ENCODE measurements around the gene HOOK1. TPM values are rescaled to one million over a fixed set of nuclear protein-coding genes. Genes with fewer than 3 reads are reported as not detected.
"Not testable (repeated sequence)": the region's sequence is repeated elsewhere in the genome, so short reads cannot be mapped to it uniquely, and the experiment has no call there.

HOOK1 gene
- total RNA-seq, 1 experiment from 2014 or later = 42.0 TPM

DNA sequence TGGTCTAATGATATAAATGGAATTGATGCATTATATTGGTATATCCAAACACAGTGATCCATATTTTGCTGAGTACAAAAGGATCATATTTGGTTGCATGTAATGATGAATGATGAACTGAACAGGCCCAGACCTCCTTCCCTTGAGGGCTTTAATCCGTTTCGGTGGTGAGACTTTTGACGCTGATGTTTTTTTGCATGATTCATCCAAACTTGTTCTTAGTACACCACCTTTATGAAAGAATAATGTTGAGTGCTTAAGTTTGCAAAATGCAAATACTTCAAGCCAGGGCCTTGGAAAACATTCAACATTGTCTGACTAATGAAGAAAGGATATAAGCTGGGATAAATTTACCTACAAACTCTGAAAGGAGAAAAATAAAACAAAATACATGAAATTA, 19.2 kb downstream of the HOOK1 start:
- H2BK20ac ChIP-seq (ENCODE audit: low read depth, low read length, poor library complexity, severe bottlenecking) = no peak overlapping the region
- no peak overlapping the region for H3K14ac ChIP-seq (ENCODE audit: insufficient read depth, low read length)
- H2AK5ac ChIP-seq (ENCODE audit: insufficient read length, low read length) = no peak overlapping the region
- H2BK120ac ChIP-seq (ENCODE audit: low read depth, low read length, poor library complexity, severe bottlenecking) = no peak overlapping the region
- H3K27ac Mint-ChIP-seq = no peak overlapping the region
- peaks cover 5 to 28% (median 7%) of the 10 kb centered on the region in 3 experiments; a peak in 6 of 7 replicates for H3K36me3 Mint-ChIP-seq (ENCODE audit: insufficient read depth in 1 of 3, low read depth in 3 of 3)
- no peak overlapping the region for H3K56ac ChIP-seq (ENCODE audit: insufficient read length, low read depth, low read length)
- no peak overlapping the region for H3K4ac ChIP-seq (ENCODE audit: low read depth, low read length)
- TF ChIP-seq, protein P1, sequence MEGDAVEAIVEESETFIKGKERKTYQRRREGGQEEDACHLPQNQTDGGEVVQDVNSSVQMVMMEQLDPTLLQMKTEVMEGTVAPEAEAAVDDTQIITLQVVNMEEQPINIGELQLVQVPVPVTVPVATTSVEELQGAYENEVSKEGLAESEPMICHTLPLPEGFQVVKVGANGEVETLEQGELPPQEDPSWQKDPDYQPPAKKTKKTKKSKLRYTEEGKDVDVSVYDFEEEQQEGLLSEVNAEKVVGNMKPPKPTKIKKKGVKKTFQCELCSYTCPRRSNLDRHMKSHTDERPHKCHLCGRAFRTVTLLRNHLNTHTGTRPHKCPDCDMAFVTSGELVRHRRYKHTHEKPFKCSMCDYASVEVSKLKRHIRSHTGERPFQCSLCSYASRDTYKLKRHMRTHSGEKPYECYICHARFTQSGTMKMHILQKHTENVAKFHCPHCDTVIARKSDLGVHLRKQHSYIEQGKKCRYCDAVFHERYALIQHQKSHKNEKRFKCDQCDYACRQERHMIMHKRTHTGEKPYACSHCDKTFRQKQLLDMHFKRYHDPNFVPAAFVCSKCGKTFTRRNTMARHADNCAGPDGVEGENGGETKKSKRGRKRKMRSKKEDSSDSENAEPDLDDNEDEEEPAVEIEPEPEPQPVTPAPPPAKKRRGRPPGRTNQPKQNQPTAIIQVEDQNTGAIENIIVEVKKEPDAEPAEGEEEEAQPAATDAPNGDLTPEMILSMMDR (conservative IDR thresholded peaks at IDR 0.05) = no peak
- H4K91ac ChIP-seq (ENCODE audit: insufficient read length, low read depth, low read length) = no peak overlapping the region
- H3K18ac ChIP-seq (ENCODE audit: insufficient read length, low read depth, low read length) = no peak overlapping the region
- no peak overlapping the region for H2BK15ac ChIP-seq (ENCODE audit: low read depth, low read length)
- H2AFZ ChIP-seq (ENCODE audit: low read length) = no peak overlapping the region
- H3K27me3 ChIP-seq (ENCODE audit: insufficient read depth, low read length) = no peaks in the 10 kb centered on the region
- H4K20me1 ChIP-seq (ENCODE audit: control insufficient read depth, insufficient read depth, insufficient read length) = no peaks in the 10 kb centered on the region
- no peak overlapping the region for H3K9ac ChIP-seq (ENCODE audit: extremely low read depth, insufficient read length, low read length)
- no peak overlapping the region for H4K8ac ChIP-seq (replicated peaks; ENCODE audit: insufficient read length, low read depth, low read length)
- no peak overlapping the region for H3K4me3 Mint-ChIP-seq
- peaks cover 0 to 2% of the 10 kb centered on the region in 2 experiments; a peak in 1 of 5 replicates for H3K9me3 Mint-ChIP-seq
- H3K23me2 ChIP-seq (ENCODE audit: insufficient read length, low read depth, low read length, poor library complexity, severe bottlenecking) = no peaks in the 10 kb centered on the region
- H4K5ac ChIP-seq (ENCODE audit: insufficient read length, low read depth, low read length) = no peak overlapping the region
- no peaks in the 10 kb centered on the region for H3K79me2 ChIP-seq (ENCODE audit: insufficient read depth, low read length)
- no peak overlapping the region for H3K23ac ChIP-seq (ENCODE audit: insufficient read length, low read depth, low read length)
- no peaks in the 10 kb centered on the region for H3K27me3 Mint-ChIP-seq (ENCODE audit: low read depth)
- no peaks in the 10 kb centered on the region for H3K79me1 ChIP-seq (ENCODE audit: insufficient read depth, low read depth, low read length, poor library complexity, severe bottlenecking)
- H3K9me3 ChIP-seq (ENCODE audit: control insufficient read depth, low read depth, low read length) = no peaks in the 10 kb centered on the region
- no peak overlapping the region for H2BK5ac ChIP-seq (ENCODE audit: insufficient read length, low read length)
- DNase-seq = no peak
- H2BK12ac ChIP-seq (ENCODE audit: insufficient read length, low read depth, low read length) = no peak overlapping the region
- H3K4me1 Mint-ChIP-seq = no peaks in the 10 kb centered on the region
- no peak overlapping the region for H3K4me2 ChIP-seq (ENCODE audit: insufficient read depth, insufficient read length, low read length)
- no peaks in the 10 kb centered on the region for H3K4me1 ChIP-seq (ENCODE audit: insufficient read depth, low read length)
- WGBS (ENCODE audit: extremely low coverage, insufficient read length, low lambda C conversion rate) = no CpG with 5 or more reads among the region's 3 CpGs
- H3K27ac ChIP-seq (ENCODE audit: insufficient read length, low read depth, low read length) = no peak overlapping the region
- no peak overlapping the region for H3T11ph ChIP-seq (ENCODE audit: low read length)

DNA sequence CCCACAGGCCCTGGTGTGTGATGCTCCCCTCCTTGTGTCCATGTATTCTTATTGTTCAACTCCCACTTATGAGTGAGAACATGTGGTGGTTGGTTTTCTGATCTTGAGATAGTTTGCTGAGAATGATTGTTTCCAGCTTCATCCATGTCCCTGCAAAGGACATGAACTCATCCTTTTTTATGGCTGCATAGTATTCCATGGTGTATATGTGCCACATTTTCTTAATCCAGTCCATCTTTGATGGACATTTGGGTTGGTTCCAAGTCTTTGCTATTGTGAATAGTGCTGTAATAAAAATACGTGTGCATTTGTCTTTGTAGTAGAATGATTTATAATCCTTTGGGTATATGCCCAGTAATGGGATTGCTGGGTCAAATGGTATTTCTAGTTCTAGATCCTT, 23.1 kb downstream of the HOOK1 start:
- H3K4me2 ChIP-seq (ENCODE audit: insufficient read depth, insufficient read length, low read length); H4K91ac ChIP-seq (ENCODE audit: insufficient read length, low read depth, low read length); H3K79me1 ChIP-seq (ENCODE audit: insufficient read depth, low read depth, low read length, poor library complexity, severe bottlenecking); H3T11ph ChIP-seq (ENCODE audit: low read length); H4K8ac ChIP-seq (replicated peaks; ENCODE audit: insufficient read length, low read depth, low read length); H3K4me1 ChIP-seq (ENCODE audit: insufficient read depth, low read length); H3K14ac ChIP-seq (ENCODE audit: insufficient read depth, low read length); H3K27ac ChIP-seq (ENCODE audit: insufficient read length, low read depth, low read length); DNase-seq; H2BK5ac ChIP-seq (ENCODE audit: insufficient read length, low read length); H3K18ac ChIP-seq (ENCODE audit: insufficient read length, low read depth, low read length); H3K27me3 ChIP-seq (ENCODE audit: insufficient read depth, low read length); H3K9ac ChIP-seq (ENCODE audit: extremely low read depth, insufficient read length, low read length); H3K56ac ChIP-seq (ENCODE audit: insufficient read length, low read depth, low read length); H3K4me1 Mint-ChIP-seq; H2BK12ac ChIP-seq (ENCODE audit: insufficient read length, low read depth, low read length); H2AK5ac ChIP-seq (ENCODE audit: insufficient read length, low read length); H3K9me3 ChIP-seq (ENCODE audit: control insufficient read depth, low read depth, low read length); H2BK15ac ChIP-seq (ENCODE audit: low read depth, low read length); H3K79me2 ChIP-seq (ENCODE audit: insufficient read depth, low read length); H3K23ac ChIP-seq (ENCODE audit: insufficient read length, low read depth, low read length); H3K9me3 Mint-ChIP-seq; H2BK20ac ChIP-seq (ENCODE audit: low read depth, low read length, poor library complexity, severe bottlenecking); H4K20me1 ChIP-seq (ENCODE audit: control insufficient read depth, insufficient read depth, insufficient read length); H4K5ac ChIP-seq (ENCODE audit: insufficient read length, low read depth, low read length); H3K27ac Mint-ChIP-seq; H3K4me3 Mint-ChIP-seq; H2BK120ac ChIP-seq (ENCODE audit: low read depth, low read length, poor library complexity, severe bottlenecking); H3K23me2 ChIP-seq (ENCODE audit: insufficient read length, low read depth, low read length, poor library complexity, severe bottlenecking); H3K4ac ChIP-seq (ENCODE audit: low read depth, low read length); H3K27me3 Mint-ChIP-seq (ENCODE audit: low read depth); H2AFZ ChIP-seq (ENCODE audit: low read length): not testable (repeated sequence)
- peaks cover 7 to 40% (median 16%) of the 10 kb centered on the region in 3 experiments; a peak in 6 of 7 replicates for H3K36me3 Mint-ChIP-seq (ENCODE audit: insufficient read depth in 1 of 3, low read depth in 3 of 3)
- no CpG with 5 or more reads among the region's 1 CpG for WGBS (ENCODE audit: extremely low coverage, insufficient read length, low lambda C conversion rate)

All from H9 (cell line).